ENCODE results near the gene ARHGEF28. TPM values are rescaled to one million over a fixed set of nuclear protein-coding genes. Genes with fewer than 3 reads are reported as not detected.

The ARHGEF28 gene
- total RNA-seq, 1 donor from 2014 or later, result 0.11 TPM

DNA sequence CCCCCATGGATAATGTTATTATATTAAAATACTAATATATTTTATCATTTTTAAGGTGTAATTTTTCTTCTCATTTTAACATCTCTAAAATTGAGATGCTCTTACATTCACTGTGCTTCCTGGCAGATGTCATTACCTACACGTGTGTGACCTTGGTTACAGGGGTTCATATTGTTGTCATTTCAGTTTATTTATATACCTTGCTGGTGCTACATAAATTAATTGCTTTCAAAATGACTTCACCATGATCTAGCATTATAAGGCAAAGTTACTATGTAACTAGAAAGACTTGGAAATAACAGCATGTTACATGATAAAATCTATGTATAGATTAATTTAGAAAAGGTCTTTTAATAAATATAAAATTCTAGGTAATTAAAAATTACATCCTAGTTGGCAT is 60.9 kb downstream of the ARHGEF28 start:
- Mint-ChIP-seq H3K4me3 (no peak overlapping the region), H3K27ac (no peak overlapping the region), H3K4me1 (peaks cover 6% of the 10 kb centered on the region), H3K36me3 (no peaks in the 10 kb centered on the region), H3K9me3 (peaks cover 2% of the 10 kb centered on the region), H3K27me3 (ENCODE audit: insufficient read depth, low read depth) (no peaks in the 10 kb centered on the region)
- Histone ChIP-seq H2AFZ (replicated peaks) (no peak overlapping the region), H3K36me3 (no peaks in the 10 kb centered on the region), H3K79me2 (ENCODE audit: low read depth) (no peaks in the 10 kb centered on the region), H3K9ac (no peak overlapping the region), H3K27me3 (no peaks in the 10 kb centered on the region), H3F3A (ENCODE audit: low read depth) (no peaks in the 10 kb centered on the region), H3K27ac (no peak overlapping the region), H3K9me3 (ENCODE audit: low read depth) (no peaks in the 10 kb centered on the region), H4K20me1 (ENCODE audit: low read depth) (no peaks in the 10 kb centered on the region), H3K4me2 (no peak overlapping the region), H3K4me1 (no peaks in the 10 kb centered on the region), H3K4me3 (no peak overlapping the region)
- DNase-seq (ENCODE audit: low spot score), result no peak
- TF ChIP-seq EZH2 (IDR thresholded peaks at IDR 0.05) (no peak), EZH2phosphoT487 (IDR thresholded peaks at IDR 0.05) (no peak)
- TF ChIP-seq, protein P1, sequence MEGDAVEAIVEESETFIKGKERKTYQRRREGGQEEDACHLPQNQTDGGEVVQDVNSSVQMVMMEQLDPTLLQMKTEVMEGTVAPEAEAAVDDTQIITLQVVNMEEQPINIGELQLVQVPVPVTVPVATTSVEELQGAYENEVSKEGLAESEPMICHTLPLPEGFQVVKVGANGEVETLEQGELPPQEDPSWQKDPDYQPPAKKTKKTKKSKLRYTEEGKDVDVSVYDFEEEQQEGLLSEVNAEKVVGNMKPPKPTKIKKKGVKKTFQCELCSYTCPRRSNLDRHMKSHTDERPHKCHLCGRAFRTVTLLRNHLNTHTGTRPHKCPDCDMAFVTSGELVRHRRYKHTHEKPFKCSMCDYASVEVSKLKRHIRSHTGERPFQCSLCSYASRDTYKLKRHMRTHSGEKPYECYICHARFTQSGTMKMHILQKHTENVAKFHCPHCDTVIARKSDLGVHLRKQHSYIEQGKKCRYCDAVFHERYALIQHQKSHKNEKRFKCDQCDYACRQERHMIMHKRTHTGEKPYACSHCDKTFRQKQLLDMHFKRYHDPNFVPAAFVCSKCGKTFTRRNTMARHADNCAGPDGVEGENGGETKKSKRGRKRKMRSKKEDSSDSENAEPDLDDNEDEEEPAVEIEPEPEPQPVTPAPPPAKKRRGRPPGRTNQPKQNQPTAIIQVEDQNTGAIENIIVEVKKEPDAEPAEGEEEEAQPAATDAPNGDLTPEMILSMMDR (IDR thresholded peaks at IDR 0.05), result no peak

DNA sequence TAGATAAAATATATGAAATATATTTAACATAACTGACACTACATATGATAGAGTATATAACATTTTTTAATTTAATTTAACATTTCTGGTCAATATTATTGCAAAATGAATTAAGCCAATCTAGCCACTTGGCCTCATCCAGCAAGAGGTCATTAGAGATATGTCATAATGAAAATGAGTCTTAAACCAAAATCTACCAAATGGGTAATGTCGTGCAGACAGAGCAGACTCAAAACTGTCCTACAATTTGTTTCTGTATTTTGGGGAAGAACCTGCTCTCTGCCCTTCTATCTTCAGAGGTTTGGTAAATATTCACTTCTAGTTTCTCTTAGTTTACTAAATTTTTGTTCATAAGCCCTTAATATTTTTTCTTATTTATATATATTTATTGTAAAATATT is 61.4 kb downstream of the ARHGEF28 start:
- no peak overlapping the region for H2AFZ ChIP-seq (replicated peaks)
- no peaks in the 10 kb centered on the region for H3K27me3 Mint-ChIP-seq (ENCODE audit: insufficient read depth, low read depth)

DNA sequence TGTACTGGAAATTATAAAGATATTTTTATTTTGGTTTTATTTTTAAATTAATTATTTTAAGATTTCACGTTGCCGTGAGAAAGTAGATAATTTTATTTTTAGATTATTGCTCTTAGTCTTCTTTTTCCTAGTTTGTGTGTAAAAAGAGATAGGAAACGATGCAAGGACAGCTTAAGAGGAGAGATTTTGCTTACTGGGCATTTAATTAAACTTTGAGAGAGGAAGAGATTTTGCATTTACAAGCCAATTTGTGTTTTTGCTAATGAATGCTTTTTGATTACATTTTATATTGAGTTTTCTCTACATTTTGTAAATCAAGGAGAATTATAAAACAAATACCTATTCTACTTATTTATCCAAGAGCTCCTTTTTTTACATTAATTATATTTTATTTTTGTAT is 64.0 kb downstream of the ARHGEF28 start:
- Histone ChIP-seq H3K4me2 (no peak overlapping the region), H3K27ac (no peak overlapping the region), H3K4me3 (no peak overlapping the region), H3K4me1 (peaks cover 5% of the 10 kb centered on the region), H3K9me3 (ENCODE audit: low read depth) (no peaks in the 10 kb centered on the region), H4K20me1 (ENCODE audit: low read depth) (no peaks in the 10 kb centered on the region), H3K36me3 (no peaks in the 10 kb centered on the region), H3F3A (ENCODE audit: low read depth) (no peaks in the 10 kb centered on the region), H3K9ac (no peak overlapping the region), H2AFZ (replicated peaks) (no peak overlapping the region), H3K79me2 (ENCODE audit: low read depth) (no peaks in the 10 kb centered on the region), H3K27me3 (no peaks in the 10 kb centered on the region)
- DNase-seq (ENCODE audit: low spot score), result no peak
- Mint-ChIP-seq H3K36me3 (no peaks in the 10 kb centered on the region), H3K27me3 (ENCODE audit: insufficient read depth, low read depth) (peaks cover 2% of the 10 kb centered on the region), H3K4me3 (no peak overlapping the region), H3K27ac (no peak overlapping the region), H3K4me1 (peaks cover 36% of the 10 kb centered on the region), H3K9me3 (peaks cover 2% of the 10 kb centered on the region)
- TF ChIP-seq, protein P1 (IDR thresholded peaks at IDR 0.05), result no peak
- TF ChIP-seq EZH2phosphoT487 (IDR thresholded peaks at IDR 0.05) (no peak), EZH2 (IDR thresholded peaks at IDR 0.05) (no peak)

More for the DNA sequence above, 61.4 kb downstream of the ARHGEF28 start:
- TF ChIP-seq, protein P1 (IDR thresholded peaks at IDR 0.05), result no peak
- peaks cover 10% of the 10 kb centered on the region for H3K4me1 Mint-ChIP-seq
- Histone ChIP-seq H3K9ac (no peak overlapping the region), H3K4me3 (no peak overlapping the region), H3K4me2 (no peak overlapping the region), H3K9me3 (ENCODE audit: low read depth) (no peaks in the 10 kb centered on the region), H3K4me1 (no peaks in the 10 kb centered on the region), H3K27me3 (no peaks in the 10 kb centered on the region), H3K79me2 (ENCODE audit: low read depth) (no peaks in the 10 kb centered on the region), H3F3A (ENCODE audit: low read depth) (no peaks in the 10 kb centered on the region), H3K36me3 (no peaks in the 10 kb centered on the region), H4K20me1 (ENCODE audit: low read depth) (no peaks in the 10 kb centered on the region), H3K27ac (no peak overlapping the region)
- H3K36me3 Mint-ChIP-seq, result no peaks in the 10 kb centered on the region
- no peak for DNase-seq (ENCODE audit: low spot score)
- no peak overlapping the region for H3K4me3 Mint-ChIP-seq
- peaks cover 2% of the 10 kb centered on the region for H3K9me3 Mint-ChIP-seq
- H3K27ac Mint-ChIP-seq, result no peak overlapping the region
